Hepatocyte (in vitro differentiated cells): ENCODE data around the gene DOP1B. TPM values are rescaled to one million over a fixed set of nuclear protein-coding genes. Genes with fewer than 3 reads are reported as not detected.

Experiments used
- DNase-seq: peaks from one replicate; pipeline ENCODE4 v3.0.0-alpha.2; 2016; ENCODE audit warnings: low spot score
- H2AFZ ChIP-seq: fragments of 200-600 bp; sonication (generic); 2 replicates; pipeline ENCODE4 v1.6.0; 2016; ENCODE audit warnings: antibody characterized with exemption, mild to moderate bottlenecking
- H3K27ac ChIP-seq: fragments of 200-600 bp; sonication (generic); 2 replicates; pipeline ENCODE4 v1.5.1; 2016; ENCODE audit warnings: mild to moderate bottlenecking
- H3K27me3 ChIP-seq: fragments of 200-600 bp; sonication (generic); 2 replicates; pipeline ENCODE4 v1.6.1; 2016
- H3K36me3 ChIP-seq: fragments of 200-600 bp; sonication (generic); replicated peaks from 2 replicates; pipeline ENCODE4 v1.5.1; 2016; ENCODE audit warnings: low read depth; ENCODE audit not compliant: insufficient read depth
- H3K4me1 ChIP-seq: fragments of 200-600 bp; sonication (generic); 2 replicates; pipeline ENCODE4 v1.5.1; 2016; ENCODE audit warnings: mild to moderate bottlenecking, moderate library complexity; ENCODE audit not compliant: insufficient read depth
- H3K4me2 ChIP-seq: fragments of 200-600 bp; sonication (generic); 2 replicates; pipeline ENCODE4 v1.6.0; 2016
- H3K4me3 ChIP-seq: fragments of 200-600 bp; sonication (generic); 2 replicates; pipeline ENCODE4 v1.5.1; 2016; ENCODE audit warnings: mild to moderate bottlenecking
- H3K79me2 ChIP-seq: fragments of 200-600 bp; sonication (generic); 2 replicates; pipeline ENCODE4 v1.6.0; 2017; ENCODE audit warnings: mild to moderate bottlenecking
- H3K9me2 ChIP-seq: fragments of 200-600 bp; sonication (generic); replicated peaks from 2 replicates; pipeline ENCODE4 v1.6.0; 2017; ENCODE audit warnings: mild to moderate bottlenecking; ENCODE audit not compliant: insufficient read depth
- H3K9me3 ChIP-seq: fragments of 200-600 bp; sonication (generic); 2 replicates; pipeline ENCODE4 v1.5.1; 2016; ENCODE audit warnings: low read depth, mild to moderate bottlenecking
- H4K20me1 ChIP-seq: fragments of 200-600 bp; sonication (generic); 2 replicates; pipeline ENCODE4 v1.6.0; 2016; ENCODE audit warnings: mild to moderate bottlenecking; ENCODE audit not compliant: insufficient read depth, poor library complexity, severe bottlenecking
- EZH2 ChIP-seq: fragments of 200-600 bp; sonication (generic); IDR thresholded peaks from 2 replicates; pipeline ENCODE4 v1.6.1; 2016; ENCODE audit warnings: antibody characterized with exemption, mild to moderate bottlenecking, borderline replicate concordance
- EZH2phosphoT487 ChIP-seq: fragments of 200-600 bp; sonication (generic); IDR thresholded peaks from one replicate; pipeline ENCODE4 v1.6.1; 2018; ENCODE audit warnings: antibody characterized with exemption, mild to moderate bottlenecking, low read depth, moderate library complexity; ENCODE audit not compliant: unreplicated experiment, severe bottlenecking
- WGBS: methylation state at CpG from one replicate; pipeline ENCODE4 v1.1.6; 2016; ENCODE audit warnings: low lambda C conversion rate; ENCODE audit errors: missing lambda C conversion rate; 5-methylcytosine and 5-hydroxymethylcytosine counted together
- polyA plus RNA-seq: library from polyadenylated mRNA; unstranded; fragments of >200 nt; fragmentation: Nextera tagmentation; extraction: Ambion mirVana; gene quantifications from 2 replicates; pipeline ENCODE4 v1.2.1, GENCODE V29; 2016
- total RNA-seq: library from RNA; depleted of rRNA; stranded (reverse); fragments of >200 nt; gene quantifications from 2 replicates; pipeline ENCODE4 v1.2.3, GENCODE V29; 2014
- TF ChIP-seq, protein P1 (sequence below): fragments of 200-600 bp; sonication (generic); IDR thresholded peaks from 2 replicates; pipeline ENCODE4 v1.5.1; 2016; ENCODE audit warnings: antibody characterized with exemption, mild to moderate bottlenecking; ENCODE audit not compliant: poor library complexity

DOP1B gene
- total and polyA plus RNA-seq, 2 experiments from 2014 or later, result 6.6 to 17.7 TPM

GRCh38 chr21:36180963-36181362 lies 24.3 kb downstream of the DOP1B start:
- Histone ChIP-seq H3K9me2 (no peaks in the 10 kb centered on the region), H3K27ac (no peak overlapping the region), H3K9me3 (no peaks in the 10 kb centered on the region), H3K36me3 (no peaks in the 10 kb centered on the region), H4K20me1 (no peaks in the 10 kb centered on the region), H3K4me3 (no peak overlapping the region), H2AFZ (no peak overlapping the region), H3K79me2 (no peaks in the 10 kb centered on the region), H3K4me1 (no peaks in the 10 kb centered on the region), H3K27me3 (no peaks in the 10 kb centered on the region), H3K4me2 (no peak overlapping the region)
- 98% methylated on average over 5 of the region's 5 CpGs for WGBS
- no peak for DNase-seq
- TF ChIP-seq EZH2phosphoT487 (no peak), EZH2 (no peak)
- TF ChIP-seq, protein P1, sequence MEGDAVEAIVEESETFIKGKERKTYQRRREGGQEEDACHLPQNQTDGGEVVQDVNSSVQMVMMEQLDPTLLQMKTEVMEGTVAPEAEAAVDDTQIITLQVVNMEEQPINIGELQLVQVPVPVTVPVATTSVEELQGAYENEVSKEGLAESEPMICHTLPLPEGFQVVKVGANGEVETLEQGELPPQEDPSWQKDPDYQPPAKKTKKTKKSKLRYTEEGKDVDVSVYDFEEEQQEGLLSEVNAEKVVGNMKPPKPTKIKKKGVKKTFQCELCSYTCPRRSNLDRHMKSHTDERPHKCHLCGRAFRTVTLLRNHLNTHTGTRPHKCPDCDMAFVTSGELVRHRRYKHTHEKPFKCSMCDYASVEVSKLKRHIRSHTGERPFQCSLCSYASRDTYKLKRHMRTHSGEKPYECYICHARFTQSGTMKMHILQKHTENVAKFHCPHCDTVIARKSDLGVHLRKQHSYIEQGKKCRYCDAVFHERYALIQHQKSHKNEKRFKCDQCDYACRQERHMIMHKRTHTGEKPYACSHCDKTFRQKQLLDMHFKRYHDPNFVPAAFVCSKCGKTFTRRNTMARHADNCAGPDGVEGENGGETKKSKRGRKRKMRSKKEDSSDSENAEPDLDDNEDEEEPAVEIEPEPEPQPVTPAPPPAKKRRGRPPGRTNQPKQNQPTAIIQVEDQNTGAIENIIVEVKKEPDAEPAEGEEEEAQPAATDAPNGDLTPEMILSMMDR, result no peak

DNA sequence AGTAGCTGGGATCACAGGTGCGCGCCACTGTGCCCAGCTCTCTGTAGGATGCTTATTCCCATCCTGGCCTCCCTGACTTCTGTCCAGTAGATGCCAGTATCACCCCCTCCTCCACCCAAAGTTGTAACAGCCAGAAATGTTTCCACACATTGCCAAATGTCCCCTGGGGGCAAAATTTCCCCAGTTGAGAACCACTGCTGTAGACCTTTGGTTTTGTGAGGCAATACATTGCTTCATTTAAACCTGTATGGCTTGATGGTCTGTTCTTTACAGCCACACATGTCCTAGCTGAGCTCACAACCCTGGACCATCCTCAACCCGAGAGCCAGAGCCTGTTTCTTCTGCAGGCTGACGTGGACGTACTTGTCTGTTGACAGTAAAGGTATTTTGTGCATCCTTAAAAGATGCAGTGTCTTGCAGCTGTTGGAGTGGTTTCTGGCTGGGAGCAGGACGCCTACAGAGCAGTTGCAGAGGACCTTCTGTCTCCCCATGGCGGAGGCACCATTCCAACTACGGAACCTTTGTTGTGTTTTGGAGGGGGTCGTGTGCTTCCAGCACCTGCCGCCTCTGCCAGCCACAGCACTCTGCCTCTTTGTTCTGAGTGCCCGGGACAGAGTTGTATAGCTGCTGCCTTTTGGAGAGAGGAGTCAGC lies 26.6 kb downstream of the DOP1B start:
- Histone ChIP-seq H3K27ac (no peak overlapping the region), H3K79me2 (no peaks in the 10 kb centered on the region), H3K27me3 (no peaks in the 10 kb centered on the region), H4K20me1 (no peaks in the 10 kb centered on the region), H2AFZ (no peak overlapping the region), H3K36me3 (no peaks in the 10 kb centered on the region), H3K4me3 (no peak overlapping the region), H3K9me3 (no peaks in the 10 kb centered on the region), H3K9me2 (no peaks in the 10 kb centered on the region), H3K4me2 (no peak overlapping the region), H3K4me1 (no peaks in the 10 kb centered on the region)
- 89% methylated on average over 11 of the region's 11 CpGs for WGBS
- TF ChIP-seq, protein P1, result no peak
- TF ChIP-seq EZH2, result no peak
- TF ChIP-seq EZH2phosphoT487, result no peak
- DNase-seq, result no peak

DNA sequence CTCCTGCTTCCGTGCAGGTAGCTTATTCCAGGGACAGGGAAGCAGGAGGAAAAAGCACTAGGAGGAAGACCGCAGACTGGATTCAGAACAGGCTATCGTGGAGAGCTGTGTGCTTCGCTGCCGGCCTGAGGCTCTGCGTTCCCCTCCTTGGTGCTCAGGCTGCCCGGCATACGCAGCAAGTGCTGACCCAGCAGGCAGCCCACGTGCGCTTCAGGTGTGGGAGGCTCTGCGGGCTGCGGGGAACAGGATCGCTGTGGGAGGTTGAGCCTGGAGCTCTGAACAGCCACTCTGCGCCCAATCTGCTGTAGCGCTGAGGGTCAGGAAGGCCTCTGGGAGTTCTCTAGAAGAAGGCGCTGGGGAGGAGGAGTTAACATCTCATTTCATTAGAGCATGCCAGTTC lies 27.9 kb downstream of the DOP1B start:
- H3K4me2 ChIP-seq, result no peak overlapping the region
- no peaks in the 10 kb centered on the region for H3K79me2 ChIP-seq
- no peaks in the 10 kb centered on the region for H3K9me3 ChIP-seq
- no peak for TF ChIP-seq EZH2phosphoT487
- H3K9me2 ChIP-seq, result no peaks in the 10 kb centered on the region
- peaks cover 4% of the 10 kb centered on the region for H3K4me1 ChIP-seq
- DNase-seq, result no peak
- H3K36me3 ChIP-seq, result no peaks in the 10 kb centered on the region
- no peaks in the 10 kb centered on the region for H4K20me1 ChIP-seq
- no peak overlapping the region for H2AFZ ChIP-seq
- H3K27ac ChIP-seq, result no peak overlapping the region
- H3K4me3 ChIP-seq, result no peak overlapping the region
- WGBS, result 87% methylated on average over 16 of the region's 16 CpGs
- no peaks in the 10 kb centered on the region for H3K27me3 ChIP-seq

DNA sequence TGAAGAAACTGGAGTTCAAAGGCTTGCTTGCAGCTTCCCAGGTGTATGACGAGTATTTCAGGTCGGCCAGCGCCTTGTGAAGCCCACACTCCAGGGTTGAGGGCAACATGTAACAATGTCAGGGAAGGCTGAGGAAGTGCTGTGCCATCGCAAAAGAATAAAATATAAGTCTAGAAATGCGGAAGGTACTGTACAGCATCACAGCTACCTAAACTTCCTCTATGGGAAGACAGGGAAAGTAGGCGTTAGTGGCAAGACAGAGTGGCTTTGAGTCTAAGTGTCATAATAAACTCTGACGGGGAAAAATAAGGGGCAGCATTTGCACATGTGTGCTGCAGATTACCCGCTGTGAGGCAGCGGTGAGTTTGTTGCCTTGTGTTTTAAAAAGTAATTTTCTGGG lies 28.9 kb downstream of the DOP1B start:
- TF ChIP-seq, protein P1, result no peak
- TF ChIP-seq EZH2phosphoT487 (no peak), EZH2 (no peak)
- H3K79me2 ChIP-seq, result no peaks in the 10 kb centered on the region
- no peaks in the 10 kb centered on the region for H3K9me2 ChIP-seq
- no peak overlapping the region for H3K27ac ChIP-seq
- H3K9me3 ChIP-seq, result no peaks in the 10 kb centered on the region
- 90% methylated on average over 9 of the region's 9 CpGs for WGBS
- H3K4me1 ChIP-seq, result peaks cover 4% of the 10 kb centered on the region
- H4K20me1 ChIP-seq, result no peaks in the 10 kb centered on the region
- H2AFZ ChIP-seq, result no peak overlapping the region
- H3K27me3 ChIP-seq, result no peaks in the 10 kb centered on the region
- H3K4me3 ChIP-seq, result no peak overlapping the region
- no peak overlapping the region for H3K4me2 ChIP-seq
- no peaks in the 10 kb centered on the region for H3K36me3 ChIP-seq
- DNase-seq, result no peak
